NCI-H82 treated with DMSO at 0.1 percent for 48 hours (cell line): Measurements from ENCODE around the gene CENPO.

Experiments used
- DNase-seq: peaks from one replicate; lab custom pipeline; 2025; ENCODE audit not compliant: unreplicated experiment; lab: John Stamatoyannopoulos, UW

CENPO gene

GRCh38 chr2:24857746-24858145, 64.5 kb downstream of the CENPO start:
- DNase-seq = no peak

GRCh38 chr2:24858996-24859395, 65.8 kb downstream of the CENPO start:
- DNase-seq = no peak

- DNase-seq = no peak
Measured at GRCh38 chr2:24859968-24860600, 66.9 kb downstream of the CENPO start.

GRCh38 chr2:24860631-24861030, 67.4 kb downstream of the CENPO start:
- no peak for DNase-seq

- DNase-seq = no peak
Measured at GRCh38 chr2:24861500-24861899, 68.3 kb downstream of the CENPO start.

- DNase-seq = no peak
Measured at GRCh38 chr2:24863641-24864040, 70.4 kb downstream of the CENPO start.

- DNase-seq = no peak
Measured at GRCh38 chr2:24866946-24867345, 73.7 kb downstream of the CENPO start.

GRCh38 chr2:24870440-24870839, 77.2 kb downstream of the CENPO start:
- no peak for DNase-seq

GRCh38 chr2:24870891-24871705, 77.9 kb downstream of the CENPO start:
- DNase-seq = no peak

- no peak for DNase-seq
Measured at GRCh38 chr2:24871852-24872333, 78.7 kb downstream of the CENPO start.
